ENCODE data around the gene SPATA32.

SPATA32 gene

GRCh38 chr17:45293413-45294211 lies 31.7 kb upstream of the SPATA32 start:
- no peak for DNase-seq

GRCh38 chr17:45292696-45293412 lies 31.0 kb upstream of the SPATA32 start:
- DNase-seq, result no peak

GRCh38 chr17:45291171-45291805 lies 29.4 kb upstream of the SPATA32 start:
- no peak for DNase-seq

DNA sequence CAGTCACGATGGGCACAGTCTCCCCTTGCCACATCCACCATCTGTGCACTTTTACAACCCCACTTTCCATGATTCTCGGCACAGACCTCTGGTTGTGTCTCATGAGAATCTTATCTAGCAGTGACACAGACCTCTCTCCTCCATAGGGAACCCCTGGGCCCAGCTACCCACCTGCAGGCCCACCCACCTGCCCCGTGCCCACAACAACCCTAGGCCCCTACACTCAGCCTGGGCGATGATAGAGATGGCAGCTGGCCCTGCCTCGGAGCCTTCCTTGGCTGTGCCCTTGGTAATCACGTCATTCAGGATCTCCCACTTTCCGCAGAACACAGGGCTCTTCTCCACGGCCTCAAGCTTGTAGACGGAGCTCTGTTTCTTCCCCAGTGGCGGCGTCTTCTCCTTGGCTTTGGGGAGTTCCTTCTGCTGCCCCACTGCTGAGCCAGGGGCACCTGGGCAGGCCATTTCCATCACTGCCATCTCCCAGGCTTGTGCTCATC lies 28.4 kb upstream of the SPATA32 start:
- DNase-seq, result no peak

- no peak for DNase-seq
These were observed 27.7 kb upstream of the SPATA32 start for GRCh38 chr17:45289301-45290268.

DNA sequence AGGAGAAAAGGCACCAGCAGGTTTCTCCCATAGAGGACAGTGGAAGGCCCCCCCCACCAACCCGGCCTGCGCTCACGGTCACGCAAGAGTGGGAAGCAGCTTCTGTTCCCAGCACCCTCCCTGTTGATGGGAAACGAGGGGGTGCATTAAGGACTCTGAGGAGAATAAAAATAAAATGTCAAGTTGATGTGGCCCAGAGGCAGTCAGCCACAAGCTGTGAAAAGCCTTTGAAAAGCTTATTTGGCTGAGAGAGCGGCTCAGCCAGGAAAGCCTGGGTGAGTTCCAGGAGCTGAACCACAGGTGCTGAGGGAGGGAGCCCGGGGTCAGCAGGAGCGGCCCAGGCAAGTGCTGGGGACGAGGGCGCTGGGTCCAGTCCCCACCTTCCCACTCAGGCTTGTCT lies 26.9 kb upstream of the SPATA32 start:
- no peak for DNase-seq

DNA sequence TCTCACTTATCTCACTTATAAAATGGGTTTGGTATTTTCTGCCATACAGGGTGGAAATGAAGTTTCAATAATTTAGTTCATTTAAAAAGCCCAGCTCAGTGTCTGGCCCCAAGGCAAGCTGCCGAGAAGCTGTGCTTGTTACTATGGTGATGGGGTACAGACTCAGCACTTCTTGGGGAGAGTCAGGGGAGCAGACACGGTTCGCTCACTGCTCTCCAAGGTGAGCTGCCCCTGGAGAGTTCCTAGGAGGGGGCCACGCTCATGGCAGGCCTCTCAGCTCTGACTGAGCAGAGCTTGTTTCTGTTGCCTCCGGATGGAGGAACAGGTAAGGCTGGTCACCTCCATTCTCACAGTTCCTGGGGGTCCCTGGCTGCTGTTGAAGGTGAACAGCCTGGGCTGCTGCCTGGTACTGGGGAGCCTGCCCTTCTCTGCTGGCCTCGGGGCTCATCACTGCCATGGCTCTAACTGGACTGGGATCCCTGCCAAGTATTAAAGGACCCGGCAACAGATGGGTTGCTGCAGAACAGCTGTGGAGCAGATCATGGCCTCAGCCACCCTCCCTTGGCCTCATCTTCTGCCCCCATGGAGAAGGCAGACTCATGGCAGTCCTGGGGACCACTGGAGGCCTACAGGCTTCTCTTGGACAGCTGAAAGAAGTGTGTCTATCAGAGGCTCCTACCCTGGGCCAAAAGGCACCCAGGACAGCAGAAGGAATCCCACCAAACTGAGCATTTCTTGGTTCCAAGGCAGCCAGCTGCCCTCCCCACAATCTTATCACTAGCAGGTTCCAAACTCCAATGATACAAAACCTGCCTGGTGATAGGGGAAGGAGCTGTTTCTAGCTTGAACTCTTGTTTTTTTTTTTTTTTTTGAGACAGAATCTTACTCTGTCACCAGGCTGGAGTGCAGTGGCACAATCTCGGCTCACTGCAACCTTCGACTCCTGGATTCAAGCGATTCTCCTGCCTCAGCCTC lies 25.9 kb upstream of the SPATA32 start:
- DNase-seq, result no peak

- no peak for DNase-seq
These were observed 24.4 kb upstream of the SPATA32 start for GRCh38 chr17:45286286-45286685.

DNA sequence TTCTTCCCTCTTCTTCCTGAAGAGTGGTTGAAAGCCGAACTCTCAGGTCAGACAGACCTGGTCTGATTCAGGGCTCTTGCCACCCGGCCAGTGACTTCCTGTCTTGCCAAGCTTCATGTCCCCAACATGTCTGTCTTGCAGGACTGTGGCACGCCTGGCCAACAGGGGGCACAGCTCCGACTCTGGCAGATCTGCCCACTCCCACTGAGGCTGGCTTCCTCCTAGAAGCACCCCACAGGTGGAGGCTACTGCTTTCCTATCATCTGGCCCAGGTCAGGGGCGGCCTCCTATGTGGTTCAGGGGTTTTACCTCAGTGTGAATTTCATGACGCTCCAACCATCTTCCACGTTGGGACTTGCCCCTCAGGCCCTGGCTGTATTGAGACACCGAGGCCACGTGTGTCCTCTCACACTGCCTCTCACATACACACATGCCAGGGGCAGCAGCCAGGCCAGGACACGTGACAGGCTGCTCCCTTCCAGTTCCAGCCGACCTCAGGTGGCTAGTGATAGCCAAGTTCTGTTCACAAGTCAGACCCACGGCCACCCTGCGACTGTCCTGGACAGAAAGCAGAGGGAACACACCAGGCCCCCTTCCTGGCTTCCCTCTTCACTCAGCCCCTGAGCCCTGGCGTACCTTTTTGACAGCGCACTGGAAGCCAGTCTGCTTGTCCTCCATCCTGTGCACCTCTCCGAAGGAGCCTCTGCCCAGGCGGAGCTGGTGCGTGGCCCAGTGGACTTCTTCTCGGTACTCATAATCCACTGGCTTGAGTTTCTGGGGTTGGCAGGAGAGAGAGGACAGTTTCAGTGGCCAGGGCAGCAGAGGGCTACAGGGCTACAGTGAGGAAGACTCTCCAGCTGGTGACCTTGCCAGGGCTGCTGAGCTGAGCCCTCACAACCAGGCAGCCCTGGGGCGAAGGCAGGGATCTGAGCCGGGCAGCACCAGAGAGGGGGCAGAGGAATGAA lies 22.6 kb upstream of the SPATA32 start:
- DNase-seq, result no peak

GRCh38 chr17:45283711-45284110 lies 21.8 kb upstream of the SPATA32 start:
- DNase-seq, result no peak

DNA sequence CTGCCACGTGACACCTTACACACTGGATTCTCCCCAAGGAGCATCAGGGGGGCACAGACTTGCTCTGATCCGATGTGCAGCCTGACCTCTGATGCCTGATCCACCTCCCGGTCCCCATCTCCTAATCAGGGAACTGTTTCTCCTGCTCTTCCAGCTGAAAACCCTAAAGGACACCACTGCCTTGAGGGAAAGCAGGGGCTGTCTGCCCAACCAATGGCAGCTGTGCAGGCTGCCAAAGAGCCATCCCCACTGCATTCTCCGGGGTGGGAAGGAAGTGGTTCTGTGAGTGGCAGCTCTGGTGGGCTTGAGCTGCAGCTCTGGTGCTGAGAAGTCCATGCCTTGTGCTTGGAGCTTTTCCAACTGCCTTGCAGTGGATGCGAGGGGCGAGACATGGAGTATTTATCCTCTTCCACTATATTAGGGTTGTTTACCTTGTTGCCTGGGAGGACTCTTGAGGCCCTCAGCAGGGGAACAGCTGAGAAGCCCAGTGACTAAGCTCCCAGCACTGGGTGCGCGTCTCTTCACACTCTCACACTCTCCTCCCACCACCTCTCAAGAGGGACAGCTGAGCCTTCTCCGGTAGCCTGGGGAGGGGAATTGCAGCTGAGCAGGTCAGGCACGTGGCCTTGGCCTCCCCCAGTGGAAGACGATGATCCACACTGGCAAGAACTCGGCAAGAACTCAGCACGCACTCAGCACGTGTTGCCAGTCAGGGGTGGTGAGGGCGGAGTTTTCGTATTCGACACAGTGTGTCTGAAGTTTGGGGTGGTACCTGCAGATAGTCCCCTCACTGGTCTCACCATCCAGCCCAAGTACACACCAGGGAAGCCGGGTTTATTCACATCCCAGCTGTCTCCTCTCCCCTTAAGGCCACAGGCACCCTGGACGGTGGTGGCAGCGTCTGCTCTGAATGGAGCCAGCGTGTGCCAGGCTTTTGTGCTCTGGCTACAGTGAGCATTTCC lies 21.1 kb upstream of the SPATA32 start:
- no peak for DNase-seq

DNA sequence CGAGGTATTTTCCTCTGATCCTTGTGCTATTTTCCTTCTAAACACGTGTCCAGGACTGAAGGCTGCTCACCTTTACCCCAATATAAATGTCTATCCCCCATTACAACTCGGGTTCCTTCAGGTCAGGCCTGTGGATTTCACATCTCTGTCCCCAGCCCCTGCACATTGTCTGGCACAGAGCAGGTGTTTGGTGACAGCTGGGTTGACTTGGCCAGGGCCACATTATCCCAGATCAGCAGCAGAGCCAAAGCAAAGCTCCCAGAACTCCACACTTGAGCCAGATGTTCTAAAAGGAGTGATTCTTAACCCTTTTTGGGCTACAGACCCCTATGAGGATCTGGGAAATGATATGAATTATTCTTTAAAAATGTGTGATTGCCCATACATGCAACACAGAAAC lies 18.0 kb upstream of the SPATA32 start:
- DNase-seq, result no peak

- no peak for DNase-seq
These were observed 16.1 kb upstream of the SPATA32 start for GRCh38 chr17:45277992-45278391.

GRCh38 chr17:45277216-45277849 lies 15.4 kb upstream of the SPATA32 start:
- peak; percentile 86 for DNase-seq

GRCh38 chr17:45276031-45276430 lies 14.1 kb upstream of the SPATA32 start:
- DNase-seq, result no peak

GRCh38 chr17:45274033-45274432 lies 12.1 kb upstream of the SPATA32 start:
- no peak for DNase-seq

- DNase-seq, result no peak
These were observed 11.7 kb upstream of the SPATA32 start for GRCh38 chr17:45273551-45273957.

- no peak for DNase-seq
These were observed 9.7 kb upstream of the SPATA32 start for GRCh38 chr17:45271603-45272002.

All from T-helper 9 cell (primary cell).